Measurements from ENCODE around the gene GLI3.

Gene GLI3

DNA sequence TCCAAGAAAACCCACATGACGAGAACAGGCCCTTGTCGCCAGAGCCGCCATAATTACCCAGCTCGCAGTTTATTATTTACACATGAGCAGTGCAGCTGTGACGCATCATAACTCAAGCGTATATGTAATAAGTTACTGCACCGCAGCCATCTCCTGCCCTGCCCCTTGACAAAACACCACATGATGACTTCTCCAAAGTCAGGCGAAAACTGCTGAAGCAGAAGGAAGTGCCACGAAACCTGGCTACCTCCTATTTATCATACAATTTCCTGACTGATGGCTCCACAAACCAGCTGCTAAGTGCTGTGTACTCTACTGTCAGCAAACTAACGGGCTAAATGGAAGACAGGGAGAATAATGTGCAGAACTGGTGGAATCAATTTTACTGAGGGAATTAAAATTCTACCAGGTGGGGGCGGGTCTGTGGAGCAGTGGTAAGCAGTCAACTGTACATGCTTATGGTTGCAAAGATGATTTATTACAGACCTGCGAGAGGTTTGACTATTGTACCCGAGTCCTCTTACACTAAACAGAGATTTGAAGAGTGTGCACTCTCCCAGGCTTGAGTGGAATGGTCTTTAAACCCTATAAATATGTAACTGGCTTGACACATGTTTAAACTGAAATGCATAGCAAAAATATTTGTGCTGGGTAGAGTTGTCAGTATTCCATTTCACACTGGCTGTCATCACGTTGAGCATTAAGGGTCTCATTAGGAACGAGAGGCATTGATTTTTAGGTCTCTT is 156.0 kb downstream of the GLI3 start:
- no peak overlapping the region for H3K4me3 ChIP-seq (ENCODE audit: low read depth, low read length)

GRCh38 chr7:42077271-42078135 is 159.5 kb downstream of the GLI3 start:
- H3K4me3 ChIP-seq (ENCODE audit: low read depth, low read length), result no peak overlapping the region
- TF ChIP-seq CTCF (IDR thresholded peaks at IDR 0.05; ENCODE audit: borderline replicate concordance, insufficient read depth, low read depth, low read length), result no peak

More for the DNA sequence above, 156.0 kb downstream of the GLI3 start:
- no peak for TF ChIP-seq CTCF (IDR thresholded peaks at IDR 0.05; ENCODE audit: borderline replicate concordance, insufficient read depth, low read depth, low read length)

- TF ChIP-seq CTCF (IDR thresholded peaks at IDR 0.05; ENCODE audit: borderline replicate concordance, insufficient read depth, low read depth, low read length), result no peak
- no peak overlapping the region for H3K4me3 ChIP-seq (ENCODE audit: low read depth, low read length)
Measured at GRCh38 chr7:42076870-42077269, 160.1 kb downstream of the GLI3 start.

- TF ChIP-seq CTCF (IDR thresholded peaks at IDR 0.05; ENCODE audit: borderline replicate concordance, insufficient read depth, low read depth, low read length), result no peak
- H3K4me3 ChIP-seq (ENCODE audit: low read depth, low read length), result no peak overlapping the region
Measured at GRCh38 chr7:42075418-42075817, 161.6 kb downstream of the GLI3 start.

DNA sequence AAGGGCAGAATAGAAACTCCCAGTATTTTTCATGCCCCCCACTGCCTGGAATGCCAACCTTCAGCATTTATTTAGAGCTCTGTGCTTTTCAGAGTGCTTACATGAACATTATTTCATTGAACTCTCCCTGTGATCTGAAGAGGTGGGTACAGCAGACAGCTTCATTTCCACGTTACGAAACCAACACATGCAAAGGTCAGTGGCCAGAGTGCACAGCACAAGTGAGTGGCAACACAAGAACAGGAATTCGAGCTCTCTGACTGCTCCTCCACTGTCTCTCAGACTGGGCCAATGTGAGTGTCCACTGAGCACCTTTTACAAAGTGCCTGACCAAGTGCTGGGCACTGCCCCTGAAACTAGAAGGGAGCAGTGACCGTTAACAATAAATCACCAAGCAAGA is 162.9 kb downstream of the GLI3 start:
- no peak for TF ChIP-seq CTCF (IDR thresholded peaks at IDR 0.05; ENCODE audit: borderline replicate concordance, insufficient read depth, low read depth, low read length)
- H3K4me3 ChIP-seq (ENCODE audit: low read depth, low read length), result no peak overlapping the region

DNA sequence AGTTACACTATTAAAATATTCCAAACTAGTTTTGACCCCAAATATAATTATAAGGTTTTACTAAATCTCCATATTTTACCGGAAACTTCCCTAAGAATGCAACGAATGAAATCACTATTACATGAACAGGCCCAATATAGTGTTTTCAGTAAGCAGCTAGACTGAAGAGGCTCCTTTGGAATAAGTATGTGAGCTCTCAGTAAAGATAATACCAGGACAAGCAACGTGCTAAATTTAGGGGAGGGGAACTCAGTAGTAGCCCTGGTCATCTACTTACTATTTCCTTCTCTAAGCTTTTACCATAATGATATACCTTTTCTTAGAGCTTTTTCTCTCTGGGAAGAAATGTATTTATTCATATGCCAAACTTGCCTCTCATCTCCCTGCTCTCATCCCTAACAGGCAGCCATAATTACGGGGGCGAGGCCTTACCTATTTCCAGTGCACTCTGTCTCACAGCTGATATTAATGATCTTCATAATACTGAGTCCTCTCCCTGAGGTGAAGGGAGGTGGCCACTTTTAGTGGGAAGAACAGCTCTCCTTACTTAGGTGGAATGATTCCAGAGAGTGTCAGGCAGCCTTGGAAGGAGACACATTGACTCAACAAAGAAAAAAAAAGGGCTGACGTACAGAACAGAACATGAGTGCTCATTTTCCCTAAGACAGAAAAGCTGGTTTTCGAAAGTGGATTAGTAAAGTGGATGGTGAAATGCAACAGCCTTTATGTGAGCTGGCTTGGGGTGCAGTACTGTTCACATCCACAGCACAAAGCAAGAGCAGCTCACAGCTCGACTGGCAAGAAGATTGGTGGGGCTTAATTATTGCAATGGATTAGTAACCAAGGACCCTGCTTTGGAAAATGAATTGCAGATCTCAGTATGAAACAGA is 165.4 kb downstream of the GLI3 start:
- no peak overlapping the region for H3K4me3 ChIP-seq (ENCODE audit: low read depth, low read length)
- no peak for TF ChIP-seq CTCF (IDR thresholded peaks at IDR 0.05; ENCODE audit: borderline replicate concordance, insufficient read depth, low read depth, low read length)
